Peyer's patch (tissue), 4 donors: ENCODE measurements around the gene DOCK8.

Experiments used
- CTCF ChIP-seq, 6 experiments: fragments of 450-650 bp in 4 of 6; fragments of 200-600 bp in 2 of 6; sonication (generic) in 1 of 6; IDR thresholded peaks; one replicate each; pipeline ENCODE4 v1.5.1; 2017 to 2019; ENCODE audit warnings: antibody characterized with exemption in 6 of 6, mild to moderate bottlenecking in 3 of 6, moderate library complexity in 1 of 6
- POLR2A ChIP-seq, 2 donors: fragments of 450-650 bp; IDR thresholded peaks; one replicate each; pipeline ENCODE4 v1.5.1; 2017; ENCODE audit warnings: antibody characterized with exemption in 2 of 2, mild to moderate bottlenecking in 2 of 2, moderate library complexity in 2 of 2

GRCh38 chr9:370086-370485 is 155.4 kb downstream of the DOCK8 start:
- no peak for TF ChIP-seq CTCF (IDR thresholded peaks at IDR 0.05)
- TF ChIP-seq POLR2A (IDR thresholded peaks at IDR 0.05), result no peak
